Suppressor macrophage treated with lipopolysaccharide for 4 hours (primary cell): ENCODE data around the gene NT5C1A.

Experiments
- DNase-seq: peaks from one replicate; pipeline ENCODE4 v3.0.0-alpha.2; 2020

The NT5C1A gene

DNA sequence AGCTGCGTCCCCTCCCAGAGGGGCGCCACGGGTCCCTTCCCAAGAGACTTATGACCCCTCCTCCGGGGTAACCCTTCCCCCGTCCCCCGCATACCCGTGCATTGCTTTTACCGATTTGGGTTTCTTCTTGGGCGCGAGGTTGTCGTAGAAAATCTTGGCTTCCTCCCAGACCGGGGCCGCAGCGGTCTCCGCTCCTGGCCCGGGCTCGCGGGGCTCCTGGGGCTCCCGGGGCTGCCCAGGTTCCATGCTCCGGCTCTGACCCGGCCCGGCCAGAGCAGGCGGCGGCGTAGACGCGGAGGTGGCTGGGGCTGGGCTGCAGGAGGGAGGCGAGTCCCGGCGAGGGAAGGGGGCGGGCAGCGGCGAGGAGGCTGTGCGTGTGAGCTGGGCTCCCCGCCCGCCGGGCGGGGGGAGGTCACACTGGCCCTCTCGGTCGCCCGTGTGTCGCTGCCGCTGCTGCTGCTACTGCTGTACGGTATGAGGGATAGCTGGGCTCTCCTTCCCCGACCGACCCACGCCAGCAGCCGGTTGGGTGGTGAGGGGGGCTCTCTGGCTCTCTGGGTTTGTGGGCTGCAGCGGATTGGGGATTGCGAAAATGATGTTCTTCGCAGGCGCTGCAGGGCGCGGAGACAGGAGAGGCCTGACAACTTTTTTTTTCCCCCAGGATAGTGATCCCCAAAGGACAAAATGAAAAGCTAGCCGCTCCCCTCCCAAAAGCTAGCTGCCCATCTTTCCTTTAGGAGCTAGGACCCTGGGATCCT, at the start of gene NT5C1A:
Gene NT5C1A (minus strand): TSS at position 315 of the 758 bp plus-strand sequence. CDS start 69 bp downstream, at position 246.
- no peak for DNase-seq

DNA sequence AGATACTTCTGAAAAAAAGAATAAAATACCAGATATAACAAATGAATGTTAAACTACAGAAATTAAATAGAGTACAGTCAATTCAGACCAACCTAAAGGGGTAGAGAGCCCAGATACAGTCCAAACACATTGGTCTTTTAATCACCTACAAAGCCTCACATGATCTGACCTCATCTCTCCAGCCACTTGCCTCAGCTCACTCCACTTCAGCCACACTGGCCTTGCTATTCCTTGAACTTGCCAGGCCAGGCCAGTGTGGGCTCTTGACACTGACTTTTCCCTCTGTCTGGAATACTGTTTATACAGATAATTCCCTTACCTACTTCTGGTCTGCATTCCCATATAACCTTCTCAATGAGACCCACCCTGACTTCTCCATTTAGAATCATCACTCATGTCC, 49.8 kb upstream of the NT5C1A start:
- no peak for DNase-seq

DNA sequence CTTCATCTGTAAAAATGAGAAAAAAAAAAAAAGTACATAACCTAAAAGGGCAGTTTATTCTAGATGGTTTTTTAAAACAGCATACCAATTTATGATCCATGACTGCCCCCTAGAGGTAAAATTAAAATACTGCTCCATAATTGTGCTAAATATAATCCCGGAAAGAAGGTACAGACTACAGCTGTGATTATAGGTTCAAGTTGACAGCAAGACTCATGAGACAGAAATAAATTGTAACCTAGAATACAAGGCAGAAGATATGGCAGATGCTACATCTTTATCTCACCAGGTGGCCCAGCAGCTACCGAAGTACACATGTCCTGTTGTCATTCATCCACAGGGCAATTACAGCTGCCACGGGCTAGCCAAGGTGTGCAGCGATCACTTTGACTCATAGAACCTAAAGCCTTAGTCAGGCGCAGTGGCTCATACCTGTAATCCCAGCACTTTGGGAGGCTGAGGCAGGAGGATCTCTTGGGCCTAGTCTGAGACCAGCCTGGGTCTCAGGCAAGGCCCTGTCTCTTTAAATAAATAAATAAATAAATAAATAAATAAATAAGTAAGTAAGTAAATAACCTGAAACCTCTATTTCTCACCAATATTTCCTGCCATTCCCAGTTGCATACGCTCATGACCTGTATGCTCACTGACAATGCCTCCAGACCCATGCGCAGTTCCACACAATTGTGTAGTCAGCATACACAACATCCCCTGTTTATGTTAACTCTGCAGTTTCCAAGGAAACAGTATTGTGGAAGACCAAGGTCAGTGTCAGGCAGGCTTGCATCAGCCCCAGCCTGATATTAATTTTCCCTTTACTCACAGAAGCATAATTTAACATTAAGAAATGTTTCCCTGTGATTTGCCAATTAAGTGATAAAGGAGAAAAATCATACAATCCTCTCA, 48.4 kb upstream of the NT5C1A start:
- DNase-seq, result peak; percentile 81

DNA sequence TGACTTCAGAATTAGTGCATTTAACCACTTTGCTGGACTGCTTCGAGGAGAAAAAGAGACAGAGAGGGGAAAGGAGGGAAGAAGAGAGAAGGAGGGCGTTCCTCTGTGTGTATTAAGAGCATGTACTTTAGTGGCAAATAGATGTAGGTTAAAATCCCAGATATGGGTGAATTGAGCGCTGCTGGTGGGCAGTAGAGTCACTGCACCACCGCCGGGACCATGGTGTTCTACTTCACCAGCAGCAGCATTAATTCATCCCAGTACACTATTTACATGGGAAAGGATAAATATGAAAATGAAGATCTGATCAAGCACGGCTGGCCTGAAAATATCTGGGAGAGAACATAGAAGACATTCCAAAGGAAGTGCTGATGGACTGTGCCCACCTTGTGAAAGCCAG, 45.9 kb upstream of the NT5C1A start:
- no peak for DNase-seq

DNA sequence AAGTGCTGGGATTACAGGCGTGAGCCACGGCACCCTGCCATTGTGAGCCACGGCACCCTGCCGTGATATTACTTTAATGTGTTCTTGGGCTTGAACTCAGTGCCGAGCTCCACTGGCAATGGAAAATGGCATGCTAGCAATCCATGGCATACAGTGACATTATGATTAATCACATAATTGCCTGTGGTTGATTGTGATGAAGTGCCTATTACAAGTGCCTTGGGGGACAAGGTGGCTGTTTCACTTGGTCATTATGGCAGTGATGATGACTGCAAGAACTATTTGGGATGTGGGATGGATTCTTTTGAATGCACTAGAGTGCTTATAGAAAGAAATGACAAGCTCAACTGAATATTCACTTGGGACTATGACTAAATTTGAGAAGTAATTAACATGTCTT, 41.6 kb upstream of the NT5C1A start:
- DNase-seq, result no peak

DNA sequence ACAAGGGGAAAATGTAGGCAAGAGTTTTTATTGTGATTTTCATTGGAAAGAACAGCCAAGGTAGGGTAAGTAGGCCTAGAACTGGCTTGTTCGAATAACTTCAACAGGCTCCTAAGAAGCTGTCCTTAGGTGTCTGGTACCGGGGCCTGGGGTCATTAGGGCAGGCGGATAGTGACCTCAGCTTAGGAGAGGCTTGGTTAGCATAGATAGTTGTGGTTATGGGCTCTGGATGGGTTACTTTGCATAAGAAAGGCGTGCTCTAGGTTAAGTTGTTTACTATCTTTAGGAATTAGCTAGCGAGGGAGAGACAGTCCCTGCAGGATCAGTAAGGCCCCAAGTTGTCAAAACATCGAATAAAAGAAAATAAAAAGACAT, 40.0 kb upstream of the NT5C1A start:
- no peak for DNase-seq

DNA sequence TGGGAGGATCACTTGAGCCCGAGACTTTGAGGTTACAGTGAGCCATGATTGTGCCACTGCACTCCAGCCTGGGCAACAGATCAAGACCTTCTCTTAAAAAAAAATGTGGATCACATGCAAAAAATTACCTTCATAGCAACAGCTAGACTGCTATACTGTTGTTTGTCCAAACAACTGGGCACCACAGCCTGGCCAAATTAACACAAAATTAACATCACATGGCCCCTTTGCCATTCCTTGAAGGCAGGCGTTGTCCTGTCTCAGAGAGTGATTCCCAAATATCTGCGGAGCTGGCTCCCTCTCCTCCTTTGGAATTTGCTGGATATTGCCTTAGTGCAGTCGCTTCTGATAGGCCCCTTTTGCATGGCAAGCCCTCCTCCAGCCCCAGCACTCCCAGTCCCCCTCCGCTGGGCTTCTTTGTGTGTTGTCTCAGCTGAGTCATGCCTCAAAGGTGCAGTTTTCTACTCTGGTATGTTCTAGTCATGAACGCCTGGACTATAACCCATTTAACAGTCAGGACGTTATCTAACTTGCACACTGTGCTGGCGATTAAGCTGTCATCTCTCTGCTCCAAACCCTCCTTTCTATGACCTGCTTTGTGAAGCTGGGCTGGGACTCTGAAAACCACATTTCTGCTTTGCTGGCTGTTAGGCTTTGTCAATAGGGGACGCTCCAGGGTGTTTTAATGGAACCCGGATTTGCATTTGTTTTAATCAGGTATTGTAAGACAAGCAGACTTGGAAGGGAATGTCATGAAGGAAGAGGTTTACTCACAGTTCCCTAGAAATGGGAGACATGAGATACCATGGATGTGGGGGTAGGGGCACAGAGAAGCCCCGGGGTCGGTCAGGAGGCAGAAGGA, 39.4 kb upstream of the NT5C1A start:
- no peak for DNase-seq

DNA sequence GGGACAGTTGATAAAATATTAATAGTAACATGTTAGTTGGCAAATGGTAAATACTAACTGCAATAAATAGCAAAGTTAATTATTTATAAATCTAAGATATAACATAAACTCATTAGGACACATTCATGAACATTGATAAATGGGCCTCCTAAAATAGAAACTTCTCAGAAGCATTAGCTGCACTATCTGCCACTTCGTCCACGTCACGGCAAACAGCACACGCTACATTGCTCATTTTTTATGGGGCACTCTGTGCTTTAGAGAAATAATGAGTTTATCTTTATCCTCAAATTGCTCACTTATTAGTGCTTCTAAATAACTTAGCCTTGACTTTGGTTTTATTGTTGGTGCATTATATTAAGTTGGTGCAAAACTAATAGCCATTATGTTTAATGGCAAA, 35.6 kb upstream of the NT5C1A start:
- no peak for DNase-seq

DNA sequence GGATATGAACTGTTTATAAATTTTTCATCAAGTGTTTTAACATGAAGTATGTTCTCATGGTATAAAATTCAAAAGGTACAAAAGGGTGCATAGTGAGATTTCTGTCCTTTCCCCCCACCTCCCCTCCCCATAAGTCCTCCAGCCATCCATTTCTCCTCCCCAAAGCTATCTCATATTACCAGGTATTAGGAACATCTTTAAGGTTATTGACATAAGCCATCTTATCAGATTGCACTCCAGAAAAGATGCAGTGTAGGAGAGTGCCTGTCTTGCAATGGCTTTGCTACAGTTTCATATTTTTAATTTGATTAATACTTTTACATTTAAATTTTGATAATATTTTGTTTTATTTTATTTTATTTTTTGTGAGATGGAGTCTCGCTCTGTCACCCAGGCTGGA, 32.9 kb upstream of the NT5C1A start:
- DNase-seq, result no peak

DNA sequence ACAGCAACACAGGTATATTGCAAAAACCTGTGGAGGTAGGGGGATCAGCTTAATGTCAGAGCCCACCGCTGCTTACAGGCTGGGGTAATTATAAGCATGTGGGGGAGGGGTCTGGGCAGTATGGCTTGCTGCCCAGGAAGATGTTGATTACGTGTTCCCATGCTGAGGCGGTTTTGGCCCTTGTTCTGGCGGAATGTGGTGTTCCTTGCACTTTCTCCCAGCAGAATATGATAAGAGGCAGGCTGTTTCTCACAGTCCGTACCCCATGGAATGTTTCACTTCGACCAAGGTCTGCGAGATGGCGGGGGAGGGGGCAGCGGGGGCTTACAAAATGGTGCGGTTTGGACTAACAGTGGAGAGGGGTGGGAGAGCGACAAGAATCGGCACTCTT, 29.1 kb upstream of the NT5C1A start:
- no peak for DNase-seq

DNA sequence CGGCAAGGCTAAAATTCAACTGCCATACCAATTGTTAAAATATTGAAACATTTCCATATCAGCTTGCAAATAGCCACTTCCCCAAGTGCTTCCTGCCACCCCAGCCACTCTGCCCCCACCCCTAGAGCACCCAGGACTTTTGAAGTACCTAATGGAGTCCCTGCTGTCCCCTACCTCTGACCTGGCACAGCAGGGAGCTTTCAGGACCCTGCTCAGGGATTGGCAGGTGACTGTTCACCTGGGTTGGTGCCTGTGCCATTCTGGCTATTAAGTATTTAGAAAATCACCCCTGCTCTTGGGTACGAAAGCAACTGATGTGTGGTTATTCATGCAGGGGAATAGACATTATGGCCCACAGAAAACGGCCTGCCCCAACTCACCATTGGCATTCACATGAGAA, 28.4 kb upstream of the NT5C1A start:
- DNase-seq, result no peak

DNA sequence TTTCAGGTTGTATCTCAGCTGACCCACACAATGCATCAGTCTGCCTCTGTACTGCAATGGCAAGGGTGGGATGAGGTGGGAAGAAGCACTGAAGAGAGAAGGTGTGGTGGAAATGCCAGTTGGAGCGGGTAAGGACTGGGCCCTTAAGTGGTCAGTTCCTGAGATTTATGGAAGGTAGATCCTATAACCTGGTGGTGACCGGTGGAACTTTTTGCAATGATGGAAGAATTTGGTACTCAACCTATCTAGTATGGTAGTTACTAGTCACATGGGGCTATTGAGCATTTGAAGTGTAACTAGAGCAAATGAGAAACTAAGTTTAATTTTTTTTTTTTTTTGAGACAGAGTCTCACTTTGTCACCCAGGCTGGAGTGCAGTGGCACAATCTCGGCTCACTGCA, 27.5 kb upstream of the NT5C1A start:
- no peak for DNase-seq

DNA sequence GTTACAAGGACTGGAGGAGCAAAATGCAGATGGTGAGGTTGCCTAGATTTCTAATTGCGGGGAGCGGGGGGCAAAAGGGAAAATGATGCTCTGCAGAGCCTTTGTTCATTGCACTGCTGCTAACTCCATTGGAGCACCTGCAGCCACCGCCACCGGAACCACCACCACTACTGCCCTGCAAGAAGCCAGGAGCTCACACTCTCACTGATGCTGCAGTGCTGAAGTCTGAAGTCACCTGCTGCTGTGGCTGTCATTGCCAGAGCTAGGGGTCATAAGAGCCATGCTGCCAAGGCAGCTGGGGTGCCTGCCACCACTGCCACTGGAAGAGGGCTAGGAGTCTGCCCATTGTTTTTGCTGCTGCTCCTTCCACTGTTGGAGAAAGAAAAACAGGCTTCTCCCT, 26.7 kb upstream of the NT5C1A start:
- no peak for DNase-seq

DNA sequence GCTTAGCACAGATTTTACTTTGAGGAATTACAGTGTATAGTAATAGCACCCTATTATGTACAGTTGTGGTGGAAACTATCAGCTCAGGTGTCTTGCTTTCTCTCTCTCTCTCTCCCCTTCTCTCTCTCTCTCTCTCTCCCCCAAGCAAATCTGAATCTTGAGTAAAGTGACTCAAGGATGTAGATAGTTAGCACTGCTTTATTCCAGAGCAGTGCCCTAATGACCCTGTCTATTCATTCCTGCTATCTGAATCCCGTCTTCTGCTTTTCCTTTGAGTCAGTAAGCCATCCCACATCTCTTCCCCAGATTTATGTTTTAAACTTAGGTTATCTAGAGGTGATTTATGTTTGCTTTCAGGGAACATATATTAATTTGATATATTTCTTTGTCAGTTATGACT, 24.5 kb upstream of the NT5C1A start:
- no peak for DNase-seq

DNA sequence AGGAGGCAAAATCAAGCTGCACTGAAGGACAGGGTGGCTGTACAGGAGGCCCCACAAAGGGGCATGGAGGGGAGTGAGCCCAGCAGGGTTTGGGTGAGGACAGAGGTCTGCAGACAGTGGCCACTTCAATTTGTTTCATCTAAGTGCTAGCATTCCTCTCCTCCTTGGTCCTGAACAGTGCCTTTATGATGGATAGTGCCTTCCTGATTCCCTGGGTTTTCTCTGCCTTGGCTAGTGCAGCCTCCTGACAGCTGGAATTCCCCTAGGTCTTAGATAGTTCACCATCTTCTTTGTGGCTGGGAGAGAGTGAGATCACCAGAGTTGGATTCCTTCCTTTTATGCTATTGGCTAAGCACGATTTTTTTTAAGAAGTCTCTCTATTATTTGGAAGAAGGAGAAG, 23.1 kb upstream of the NT5C1A start:
- DNase-seq, result peak; percentile 33

DNA sequence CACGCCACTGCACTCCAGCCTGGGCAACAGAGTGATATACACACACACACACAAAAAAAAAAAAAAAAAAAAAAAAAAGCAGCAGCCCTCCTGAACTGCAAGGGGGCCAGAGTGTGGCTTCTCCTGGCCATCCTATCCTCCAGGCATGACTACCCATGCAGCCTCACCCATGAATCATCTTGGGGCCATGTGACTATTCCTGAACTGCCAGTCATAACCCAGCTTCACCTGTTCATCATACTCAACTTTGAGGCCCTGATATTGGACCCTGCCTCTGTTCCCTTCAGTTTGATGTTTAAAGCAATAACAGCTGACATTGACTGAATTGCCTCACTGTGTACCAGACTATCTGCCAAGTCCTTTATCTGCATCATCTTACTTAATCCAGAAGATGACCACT, 22.1 kb upstream of the NT5C1A start:
- DNase-seq, result no peak

DNA sequence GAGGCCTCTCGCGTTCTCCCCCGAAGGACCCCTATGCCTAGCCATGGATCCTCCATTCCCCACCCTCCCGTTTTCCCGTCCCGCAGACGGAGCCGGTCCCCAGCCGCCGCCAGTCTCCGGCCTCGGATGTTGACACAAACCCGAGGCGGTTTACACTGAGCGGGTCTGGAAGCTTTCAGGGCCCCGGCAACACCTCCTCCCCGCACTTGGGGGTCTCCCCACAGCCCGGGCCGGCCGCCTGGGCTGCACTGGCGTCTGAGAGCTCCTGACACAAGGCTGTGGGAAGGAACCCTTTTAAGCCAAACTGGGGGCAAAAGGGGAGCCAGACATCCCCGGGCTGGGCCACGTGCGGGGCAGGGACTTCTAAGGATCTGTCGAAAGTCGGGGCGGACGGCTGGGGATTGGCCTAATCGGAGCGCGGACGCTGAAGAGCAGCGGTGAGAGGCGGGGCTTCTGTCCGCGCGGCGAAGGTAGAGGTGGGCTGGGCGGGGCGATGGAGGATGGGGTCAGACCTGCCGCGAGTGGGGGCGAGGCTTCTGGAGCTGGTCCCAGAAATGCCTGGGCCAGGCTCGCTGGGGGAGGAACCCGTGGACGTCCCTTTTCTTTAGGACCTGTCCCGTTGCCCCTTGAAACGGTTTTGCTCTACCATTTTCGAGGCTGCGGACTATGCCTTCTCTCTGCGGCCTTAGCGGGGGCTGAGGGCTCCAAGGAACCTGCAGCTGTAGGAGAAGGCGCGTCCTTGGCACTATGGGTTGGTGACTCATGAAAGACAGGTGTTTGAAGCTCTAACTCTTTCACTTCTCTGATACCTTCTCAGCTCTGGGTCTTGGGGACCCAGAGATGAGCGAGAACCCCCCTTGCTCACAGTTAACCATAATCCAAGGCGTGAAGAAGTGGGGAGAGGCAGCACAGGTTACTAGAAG, 20.5 kb upstream of the NT5C1A start:
- DNase-seq, result no peak

DNA sequence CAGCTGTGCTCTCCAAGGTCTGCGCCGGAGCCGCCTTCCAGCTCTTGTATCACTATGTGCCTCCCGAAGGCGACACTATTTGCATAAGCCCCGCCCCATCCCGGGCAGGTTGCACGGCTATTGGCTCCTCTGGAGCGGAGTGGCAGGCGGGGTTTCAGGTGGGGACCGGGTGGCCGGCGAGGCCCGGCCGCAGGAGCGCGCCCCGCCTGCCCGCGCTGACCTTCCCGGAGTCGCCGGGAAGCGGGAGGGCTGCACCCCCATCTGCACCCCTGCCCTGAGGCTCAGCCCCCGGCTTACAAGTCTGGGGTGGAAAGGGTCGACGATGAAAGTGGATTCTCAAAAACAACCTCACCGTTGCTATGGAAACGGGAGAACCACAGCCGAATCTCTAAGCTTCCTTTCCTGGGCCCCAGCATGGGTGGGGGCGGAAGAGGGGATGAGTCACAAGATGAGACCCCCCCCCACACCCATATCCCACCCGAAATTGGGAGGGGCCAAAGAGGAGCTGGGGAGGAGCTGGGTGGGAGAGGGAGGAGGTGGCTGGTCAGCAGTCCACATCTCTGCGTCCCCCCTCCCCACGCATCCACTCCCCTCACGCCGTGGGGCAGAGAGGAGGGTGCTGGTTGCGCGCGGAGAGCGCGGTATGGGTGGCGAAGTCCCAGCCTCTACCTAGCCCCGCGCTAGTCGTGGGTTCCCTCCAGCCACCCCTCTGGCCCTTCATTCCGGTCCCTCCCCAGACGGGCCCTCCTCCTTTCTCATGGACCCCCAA, 19.7 kb upstream of the NT5C1A start, which contains the start of gene HPCAL4:
Gene HPCAL4 (minus strand): TSS at position 51 of the 769 bp plus-strand sequence. CDS start 6,830 bp downstream, outside the sequence.
- peak; percentile 71 for DNase-seq

DNA sequence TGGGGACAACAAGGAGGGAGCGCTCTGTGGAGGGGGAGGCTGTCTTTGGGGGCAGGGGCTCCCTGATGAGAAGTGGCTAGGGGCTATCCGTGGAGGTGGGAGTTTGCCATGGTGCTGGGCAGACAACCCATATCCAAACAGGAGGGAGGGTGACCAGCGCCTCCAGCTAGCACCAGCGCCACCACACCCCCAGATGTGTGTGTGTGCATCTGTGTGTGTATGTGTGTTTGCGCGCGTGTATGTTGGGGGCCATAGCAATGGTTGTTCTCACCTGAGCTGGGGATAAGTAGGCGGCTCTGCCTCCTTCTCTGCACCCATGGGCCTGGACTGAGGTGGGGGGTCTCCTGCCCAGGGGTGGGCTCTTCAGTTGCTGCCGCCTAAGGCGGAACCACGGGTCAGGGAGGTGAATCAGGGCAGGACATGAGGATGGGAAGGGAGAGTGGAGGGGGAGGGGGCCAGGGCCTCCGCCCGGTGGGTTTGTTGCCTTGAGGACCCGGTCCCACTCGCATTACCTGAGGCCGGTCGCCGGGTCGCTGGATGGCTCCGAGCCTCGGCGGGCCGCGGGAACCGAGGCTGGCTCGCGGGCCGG, 19.0 kb upstream of the NT5C1A start:
- no peak for DNase-seq

DNA sequence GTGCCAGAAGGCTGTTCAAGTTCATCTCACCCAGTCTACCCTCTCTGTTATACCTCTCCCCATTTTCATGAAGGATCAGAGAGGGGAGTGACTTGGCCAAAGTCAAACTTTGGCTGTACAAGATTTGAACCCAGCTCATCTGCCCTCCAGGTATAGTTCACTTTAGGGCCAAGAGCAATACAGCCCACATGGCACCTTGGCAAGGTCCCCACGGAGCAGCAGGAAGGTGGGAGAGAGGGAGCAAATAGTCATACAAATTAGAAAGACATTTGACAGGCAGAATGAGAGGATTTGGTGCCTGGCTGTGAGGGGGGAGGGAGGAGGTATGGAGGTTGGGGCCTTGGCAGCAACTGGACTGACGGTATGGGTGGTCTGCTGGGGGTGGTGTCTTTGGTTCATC, 18.3 kb upstream of the NT5C1A start:
- DNase-seq, result no peak

DNA sequence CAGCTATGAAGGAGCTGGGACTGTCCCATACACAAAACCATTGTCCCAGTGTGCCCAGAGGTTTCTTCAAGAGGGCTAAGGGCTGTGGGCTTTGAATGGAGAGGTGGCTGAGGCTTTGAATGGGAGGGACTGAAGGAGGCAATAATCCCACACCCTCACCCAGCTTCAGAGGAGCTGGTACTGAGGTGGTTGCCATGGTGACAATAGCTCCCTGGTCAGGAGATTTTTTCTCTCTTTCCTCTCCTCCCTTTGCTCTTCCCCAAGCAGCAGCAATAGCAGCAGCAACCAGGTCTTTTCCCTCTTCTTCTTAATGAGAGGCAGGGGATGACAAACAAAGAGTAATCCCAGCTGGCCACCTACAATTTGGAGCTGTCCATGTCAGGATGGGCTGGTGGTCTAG, 17.7 kb upstream of the NT5C1A start:
- no peak for DNase-seq
